Ovary (tissue), 9 donors: ENCODE results near the gene CRTC2. TPM values are rescaled to one million over a fixed set of nuclear protein-coding genes. Genes with fewer than 3 reads are reported as not detected.
A peak's percentile ranks its signal among the peaks of the same experiment; 100 is the strongest.

ENCODE experiments used
- DNase-seq, 5 donors: peaks; one replicate each; pipeline ENCODE4 v3.0.0-alpha.2; 2019 to 2020
- H3K27ac ChIP-seq, 2 donors: fragments of 200-600 bp; one replicate each; pipeline versions ENCODE4 v1.5.1 to v1.8.0; 2019 to 2022
- H3K27me3 ChIP-seq: fragments of 200-600 bp; one replicate; pipeline ENCODE4 v1.8.0; 2022
- H3K36me3 ChIP-seq: fragments of 200-600 bp; sonication (generic); one replicate; pipeline ENCODE4 v1.5.1; 2019
- H3K4me1 ChIP-seq: one replicate; pipeline ENCODE4 v1.8.1; 2013; ENCODE audit warnings: mild to moderate bottlenecking, moderate library complexity; ENCODE audit not compliant: insufficient read depth
- H3K4me3 ChIP-seq: fragments of 200-600 bp; sonication (generic); one replicate; pipeline ENCODE4 v1.5.1; 2017
- H3K9me3 ChIP-seq, 2 donors: fragments of 200-600 bp in 1 of 2; sonication (generic) in 1 of 2; one replicate each; pipeline versions ENCODE4 v1.5.1 to v1.8.1; 2013 to 2019; ENCODE audit warnings: mild to moderate bottlenecking in 1 of 2, moderate library complexity in 1 of 2
- CTCF ChIP-seq, 3 donors: fragments of 450-650 bp in 2 of 3; fragments of 200-600 bp in 1 of 3; IDR thresholded peaks; one replicate each; pipeline versions ENCODE4 v1.5.1 to v1.8.0; 2016 to 2022; ENCODE audit warnings: antibody characterized with exemption in 3 of 3, mild to moderate bottlenecking in 1 of 3
- EP300 ChIP-seq: sonication (generic); formaldehyde crosslinking; IDR thresholded peaks from one replicate; pipeline ENCODE4 v1.6.1; 2017; ENCODE audit warnings: antibody characterized with exemption
- POLR2A ChIP-seq: fragments of 450-650 bp; IDR thresholded peaks from one replicate; pipeline ENCODE4 v1.6.1; 2017; ENCODE audit warnings: antibody characterized with exemption, mild to moderate bottlenecking, moderate library complexity
- WGBS, 3 donors: extraction: QIAGEN DNeasy Blood & Tissue Kit in 1 of 3; methylation state at CpG; one replicate each; pipeline versions ENCODE4 v1.1.5 to v1.1.7; 2013 to 2017; 5-methylcytosine and 5-hydroxymethylcytosine counted together
- intact Hi-C, 4 donors: fragments of 100-400 bp; cut with DNase I; formaldehyde crosslinking; loops; one replicate each; pipeline versions ENCODE4 v1.11.0 to v1.15.1; 2022 to 2023
- polyA plus RNA-seq, 2 donors: library from polyadenylated mRNA; stranded (reverse); fragments of 200-250 nt in 1 of 2; fragments of 350-450 nt in 1 of 2; fragmentation: Illumina TruSeq in 1 of 2; extraction: RNeasy Lipid Tissue Mini Kit (QIAGEN cat#74804) in 1 of 2; gene quantifications; one replicate each; pipeline ENCODE4 v1.2.3, GENCODE V29; 2013 to 2014
- total RNA-seq, 7 donors: library from RNA; depleted of rRNA in 2 of 7; stranded (reverse); fragments of >200 nt in 2 of 7; fragmentation: NEBNext Ultra II Directional in 3 of 7; extraction: Animal tissue kit (Norgen Biotek cat#: 25700) in 3 of 7; gene quantifications; one replicate each; pipeline versions ENCODE4 v1.1.0 to v1.2.4, GENCODE V29; 2016 to 2023
- donor health status: DM: no; HTN: no; CAD: no; lungs with moderate emphysema.
- donor health status: DM: no; HTN: no; CAD: no.
- donor health status: Bipolar disorder and iron deficiency.
- donor health status: DM: yes; HTN: yes; CAD: no.
- donor health status: DM: no; HTN: no; CAD: no.
- donor health status: DM: yes; HTN: yes; CAD: no.

Gene CRTC2
- total and polyA plus RNA-seq, 9 donors, result 19.2 to 52.5 (median 37.9) TPM

DNA sequence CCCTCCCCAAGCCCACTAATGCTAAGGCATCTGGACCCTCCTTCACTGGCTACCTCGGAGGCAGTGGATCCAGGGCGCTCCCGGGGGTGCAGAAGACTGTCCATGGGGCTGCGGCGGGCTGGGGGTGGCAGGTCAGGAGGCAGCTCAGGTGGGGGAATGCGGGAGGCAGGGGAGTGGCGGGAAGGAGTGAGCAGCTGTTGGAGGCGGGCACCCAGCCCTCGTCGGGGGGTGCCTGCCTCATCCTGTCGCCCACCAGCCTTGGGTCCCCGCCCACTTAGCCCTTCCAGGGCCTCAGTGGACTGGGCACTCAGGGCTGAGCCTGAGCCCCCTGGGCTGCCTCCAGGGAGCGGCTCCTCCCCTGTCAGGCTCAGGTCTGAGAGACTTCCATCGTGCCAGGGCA is 25.0 kb downstream of the CRTC2 start:
- Histone ChIP-seq H3K4me3 (no peak overlapping the region), H3K36me3 (no peaks in the 10 kb centered on the region), H3K4me1 (no peaks in the 10 kb centered on the region), H3K9me3 (no peaks in the 10 kb centered on the region), H3K27ac (no peak overlapping the region), H3K27me3 (no peaks in the 10 kb centered on the region)
- 84 to 90% (median 88%) methylated on average over 13 to 14 of the region's 14 CpGs for WGBS, 3 donors
- TF ChIP-seq EP300 (no peak), POLR2A (no peak), CTCF (IDR thresholded peaks at IDR 0.05) (no peak)
- DNase-seq, result peak in 1 of 5 donors; percentile 29
- intact Hi-C loops, result no loop called here

- Histone ChIP-seq H3K4me3 (no peak overlapping the region), H3K27me3 (no peaks in the 10 kb centered on the region), H3K27ac (no peak overlapping the region), H3K9me3 (no peaks in the 10 kb centered on the region), H3K4me1 (no peaks in the 10 kb centered on the region), H3K36me3 (no peaks in the 10 kb centered on the region)
- intact Hi-C loops, result no loop called here
- TF ChIP-seq CTCF (IDR thresholded peaks at IDR 0.05) (no peak), EP300 (no peak), POLR2A (no peak)
- 89 to 94% (median 90%) methylated on average over 14 to 18 of the region's 18 CpGs for WGBS, 3 donors
- peak in 1 of 5 donors; percentile 23 for DNase-seq
These were observed 26.0 kb downstream of the CRTC2 start for GRCh38 chr1:153932156-153933131.

DNA sequence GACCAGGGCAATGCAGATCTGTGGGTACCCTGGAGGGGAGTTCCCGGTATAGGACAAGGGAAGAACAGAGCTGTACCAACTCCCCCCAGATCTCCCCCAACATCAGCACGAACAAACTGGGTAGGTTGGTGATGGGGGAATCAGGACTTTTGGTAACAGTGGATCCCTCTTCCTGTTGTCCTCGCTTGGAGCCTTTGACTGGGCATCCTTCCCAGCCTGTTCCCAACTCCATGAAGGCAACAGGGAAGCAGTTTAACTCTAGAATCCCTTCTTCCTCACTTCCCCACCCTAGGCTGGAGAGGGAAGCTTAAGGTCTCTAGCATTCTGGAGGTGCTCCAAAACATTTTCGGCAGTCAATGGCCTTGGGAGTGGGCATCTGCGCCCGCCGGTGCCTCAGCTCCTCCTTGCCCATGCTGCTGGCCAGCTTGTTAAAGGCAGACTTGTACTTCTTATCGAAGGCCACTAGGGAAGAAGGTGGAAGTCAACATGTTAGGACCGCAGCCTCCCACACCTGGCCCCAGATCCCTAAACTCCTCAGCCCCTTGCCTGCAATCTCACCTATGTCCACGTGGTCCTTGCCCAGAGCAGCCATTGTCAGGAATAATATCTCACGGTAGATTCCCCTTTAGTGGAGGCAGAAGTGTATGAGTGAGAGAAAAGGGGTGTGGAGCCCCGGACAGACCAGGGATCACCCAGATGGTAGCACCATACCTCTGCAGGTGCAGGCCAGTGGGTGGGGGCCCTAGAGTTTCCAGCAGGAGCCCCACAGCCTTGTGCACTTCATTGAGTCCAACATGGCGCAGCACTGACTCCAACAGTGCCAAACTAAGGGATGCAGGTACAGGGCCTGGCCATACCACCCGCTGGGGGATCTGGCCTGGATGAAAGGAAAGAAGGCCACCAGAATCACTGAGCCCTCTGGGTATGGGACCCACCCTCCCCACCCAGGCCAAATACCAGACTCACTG is 28.1 kb downstream of the CRTC2 start:
- Histone ChIP-seq H3K27ac (no peak overlapping the region), H3K36me3 (no peaks in the 10 kb centered on the region), H3K4me1 (no peaks in the 10 kb centered on the region), H3K4me3 (no peak overlapping the region), H3K9me3 (no peaks in the 10 kb centered on the region), H3K27me3 (no peaks in the 10 kb centered on the region)
- WGBS, 3 donors, result 65 to 80% (median 66%) methylated on average over 14 of the region's 14 CpGs
- TF ChIP-seq POLR2A (no peak), EP300 (no peak), CTCF (IDR thresholded peaks at IDR 0.05) (no peak)
- DNase-seq, result peak in 1 of 5 donors; percentile 29
- intact Hi-C loops, result no loop called here

DNA sequence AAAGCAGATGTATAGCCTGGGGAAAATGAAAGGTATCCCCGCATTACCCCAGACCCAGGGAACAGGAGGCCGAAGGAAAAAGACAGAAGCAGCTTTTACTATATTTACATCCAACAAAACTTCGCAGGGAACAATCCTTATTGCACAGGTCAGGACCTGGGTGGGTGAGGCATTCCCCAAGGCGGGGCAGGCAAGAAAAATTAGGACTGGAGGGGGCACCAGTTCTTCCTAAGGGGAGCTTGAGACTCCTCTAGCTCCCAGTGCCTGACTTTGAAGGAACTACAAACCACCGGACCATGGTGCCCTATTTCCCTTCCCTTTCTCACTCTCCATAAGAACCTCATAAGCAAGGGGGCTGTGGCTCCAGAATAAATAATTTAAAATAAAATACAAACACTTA is 29.0 kb downstream of the CRTC2 start:
- Histone ChIP-seq H3K27me3 (no peaks in the 10 kb centered on the region), H3K36me3 (no peaks in the 10 kb centered on the region), H3K9me3 (no peaks in the 10 kb centered on the region), H3K27ac (no peak overlapping the region), H3K4me1 (no peaks in the 10 kb centered on the region), H3K4me3 (no peak overlapping the region)
- TF ChIP-seq EP300 (no peak), POLR2A (no peak), CTCF (IDR thresholded peaks at IDR 0.05) (no peak)
- no peak for DNase-seq
- WGBS, 3 donors, result 82 to 88% (median 86%) methylated on average over 5 of the region's 5 CpGs
- intact Hi-C loops, result no loop called here
